ENCODE data around the gene HOXA2. TPM values are rescaled to one million over a fixed set of nuclear protein-coding genes. Genes with fewer than 3 reads are reported as not detected.

Gene HOXA2
- total and polyA plus RNA-seq, 2 of the 13 experiments (the other 11 are each of a cell fraction or from before 2014, with no cell fraction given) = 0.22 to 0.29 TPM

- TF ChIP-seq ZBTB7A (CRISPR knock-in tag; IDR thresholded peaks at IDR 0.05) (no peak), EP300 (IDR thresholded peaks at IDR 0.05; ENCODE audit: low read depth in 2 of 2, low read length in 2 of 2) (peak in 1 of 2 experiments; percentile 38; a peak in 1 of 4 replicates), EP300 (CRISPR knock-in tag; IDR thresholded peaks at IDR 0.05; ENCODE audit: borderline replicate concordance) (no peak), SOX13 (IDR thresholded peaks at IDR 0.05) (no peak), SOX13 (CRISPR knock-in tag; conservative IDR thresholded peaks at IDR 0.05 in 1 of 2, IDR thresholded peaks at IDR 0.05 in 1 of 2) (peak in 1 of 2 experiments; percentile 33; a peak in 1 of 4 replicates), MLX (CRISPR knock-in tag; IDR thresholded peaks at IDR 0.05) (no peak), ZNF609 (CRISPR knock-in tag; IDR thresholded peaks at IDR 0.05; ENCODE audit: borderline replicate concordance) (peak; percentile 78; the same call in 1 of the 2 replicates), ATF4 (CRISPR knock-in tag; IDR thresholded peaks at IDR 0.05) (no peak), ZBTB42 (CRISPR knock-in tag; IDR thresholded peaks at IDR 0.05) (no peak), ZNF607 (CRISPR knock-in tag; IDR thresholded peaks at IDR 0.05; ENCODE audit: borderline replicate concordance) (no peak), FOXP1 (IDR thresholded peaks at IDR 0.05) (no peak), FOXP1 (CRISPR knock-in tag; IDR thresholded peaks at IDR 0.05) (peak; percentile 73), ZNF317 (CRISPR knock-in tag; IDR thresholded peaks at IDR 0.05) (no peak), ZSCAN9 (CRISPR knock-in tag; IDR thresholded peaks at IDR 0.05; ENCODE audit: borderline replicate concordance) (no peak), RERE (CRISPR knock-in tag; IDR thresholded peaks at IDR 0.05; ENCODE audit: low read depth) (peak; percentile 59; the same call in 1 of the 2 replicates), ZNF792 (CRISPR knock-in tag; IDR thresholded peaks at IDR 0.05) (no peak), CHCHD3 (CRISPR knock-in tag; IDR thresholded peaks at IDR 0.05) (no peak), ZNF556 (CRISPR knock-in tag; IDR thresholded peaks at IDR 0.05; ENCODE audit: borderline replicate concordance) (no peak), MBNL3 (CRISPR knock-in tag; conservative IDR thresholded peaks at IDR 0.05) (no peak), TCF7 (IDR thresholded peaks at IDR 0.05; ENCODE audit: low read depth) (0 out of 2 replicates have a peak, but pooled peaks have one; percentile 30)
Observed at GRCh38 chr7:27091105-27091504, 11.4 kb downstream of the HOXA2 start (continued).

All from HepG2 (cell line).